Measurements from ENCODE around the gene NCAM1. TPM values are rescaled to one million over a fixed set of nuclear protein-coding genes. Genes with fewer than 3 reads are reported as not detected.

The NCAM1 gene
- total RNA-seq, 1 experiment from 2014 or later, result 0.22 TPM

DNA sequence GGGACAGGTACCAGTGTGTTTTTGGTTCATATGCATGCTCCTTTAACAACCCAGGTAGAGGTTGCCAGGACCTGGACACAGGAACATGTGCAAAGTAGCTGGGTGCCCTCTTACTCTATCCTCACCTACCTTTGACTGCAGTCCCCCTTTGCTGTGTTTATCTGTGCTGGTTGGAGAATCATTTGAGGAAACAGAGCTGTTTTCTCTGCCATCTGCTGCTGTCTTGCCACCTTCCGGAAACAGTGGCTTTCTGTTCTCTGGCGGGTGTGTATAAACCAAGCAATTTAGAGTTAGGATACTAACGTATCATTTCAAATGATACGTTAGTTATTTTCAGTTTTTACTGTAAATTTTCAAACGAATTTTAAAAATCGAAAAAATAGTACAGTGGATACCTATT is 181.3 kb downstream of the NCAM1 start:
- DNase-seq (ENCODE audit: low read depth, low spot score) (no peak), ATAC-seq (no peak)
- Histone ChIP-seq H2AFZ (ENCODE audit: low read depth, low read length, poor library complexity, severe bottlenecking) (no peak overlapping the region), H3K79me2 (ENCODE audit: insufficient read depth, low read length) (no peaks in the 10 kb centered on the region), H3K9me3 (ENCODE audit: control insufficient read depth in 1 of 2, insufficient read depth in 1 of 2, low read depth in 1 of 2, low read length in 2 of 2) (no peaks in the 10 kb centered on the region), H3K9ac (ENCODE audit: low read length) (no peak overlapping the region), H3K9me2 (ENCODE audit: insufficient read depth) (no peaks in the 10 kb centered on the region), H3K4me3 (replicated peaks in 1 of 2; ENCODE audit: low read depth in 1 of 2, low read length in 2 of 2) (no peak overlapping the region), H3K27ac (ENCODE audit: low read depth, low read length) (no peak overlapping the region), H3K27me3 (ENCODE audit: insufficient read depth, low read length) (peaks cover 77% of the 10 kb centered on the region), H3K4me1 (ENCODE audit: control insufficient read depth in 1 of 2, insufficient read depth in 2 of 2, low read length in 2 of 2) (no peaks in the 10 kb centered on the region), H4K20me1 (ENCODE audit: insufficient read depth) (no peaks in the 10 kb centered on the region), H3K4me2 (ENCODE audit: low read length) (no peak overlapping the region), H3K36me3 (ENCODE audit: control insufficient read depth in 1 of 2, insufficient read depth in 2 of 2, low read length in 2 of 2) (no peaks in the 10 kb centered on the region)
- ChIA-PET RAD21 (ENCODE audit: low non-redundant PET in 1 of 2, low total read pairs in 2 of 2, uncharacterized antibody in 2 of 2, unreplicated experiment in 2 of 2) (no interaction called here), POLR2A (no interaction called here), CTCF (no interaction called here)
- intact Hi-C loops (cut with micrococcal nuclease), result no loop called here
- BruUV-seq (replicated peaks), result no TSS peak
- TF ChIP-seq ELF1 (IDR thresholded peaks at IDR 0.05; ENCODE audit: borderline replicate concordance, low read depth) (no peak), POLR2AphosphoS5 (IDR thresholded peaks at IDR 0.05; ENCODE audit: low read depth, low read length) (no peak), SP1 (IDR thresholded peaks at IDR 0.05; ENCODE audit: low read depth) (no peak), ZNF274 (IDR thresholded peaks at IDR 0.05; ENCODE audit: low read depth, low read length) (no peak), SRF (IDR thresholded peaks at IDR 0.05; ENCODE audit: low read depth) (no peak), TCF7L2 (IDR thresholded peaks at IDR 0.05; ENCODE audit: borderline replicate concordance, extremely low read depth, insufficient read depth, insufficient read length) (no peak), YY1 (IDR thresholded peaks at IDR 0.05; ENCODE audit: extremely low read depth, insufficient replicate concordance, low read depth, low read length) (no peak), EZH2 (IDR thresholded peaks at IDR 0.05) (no peak), EZH2phosphoT487 (IDR thresholded peaks at IDR 0.05; ENCODE audit: borderline replicate concordance) (no peak), POLR2A (IDR thresholded peaks at IDR 0.05; ENCODE audit: borderline replicate concordance, extremely low read depth, insufficient read depth, insufficient read length) (no peak), RAD21 (IDR thresholded peaks at IDR 0.05; ENCODE audit: low read depth) (no peak), CEBPB (IDR thresholded peaks at IDR 0.05; ENCODE audit: low read depth) (no peak)
- TF ChIP-seq, protein P1, sequence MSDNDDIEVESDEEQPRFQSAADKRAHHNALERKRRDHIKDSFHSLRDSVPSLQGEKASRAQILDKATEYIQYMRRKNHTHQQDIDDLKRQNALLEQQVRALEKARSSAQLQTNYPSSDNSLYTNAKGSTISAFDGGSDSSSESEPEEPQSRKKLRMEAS (IDR thresholded peaks at IDR 0.05), result no peak
- TF ChIP-seq, protein P2, sequence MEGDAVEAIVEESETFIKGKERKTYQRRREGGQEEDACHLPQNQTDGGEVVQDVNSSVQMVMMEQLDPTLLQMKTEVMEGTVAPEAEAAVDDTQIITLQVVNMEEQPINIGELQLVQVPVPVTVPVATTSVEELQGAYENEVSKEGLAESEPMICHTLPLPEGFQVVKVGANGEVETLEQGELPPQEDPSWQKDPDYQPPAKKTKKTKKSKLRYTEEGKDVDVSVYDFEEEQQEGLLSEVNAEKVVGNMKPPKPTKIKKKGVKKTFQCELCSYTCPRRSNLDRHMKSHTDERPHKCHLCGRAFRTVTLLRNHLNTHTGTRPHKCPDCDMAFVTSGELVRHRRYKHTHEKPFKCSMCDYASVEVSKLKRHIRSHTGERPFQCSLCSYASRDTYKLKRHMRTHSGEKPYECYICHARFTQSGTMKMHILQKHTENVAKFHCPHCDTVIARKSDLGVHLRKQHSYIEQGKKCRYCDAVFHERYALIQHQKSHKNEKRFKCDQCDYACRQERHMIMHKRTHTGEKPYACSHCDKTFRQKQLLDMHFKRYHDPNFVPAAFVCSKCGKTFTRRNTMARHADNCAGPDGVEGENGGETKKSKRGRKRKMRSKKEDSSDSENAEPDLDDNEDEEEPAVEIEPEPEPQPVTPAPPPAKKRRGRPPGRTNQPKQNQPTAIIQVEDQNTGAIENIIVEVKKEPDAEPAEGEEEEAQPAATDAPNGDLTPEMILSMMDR (IDR thresholded peaks at IDR 0.05 in 2 of 3, conservative IDR thresholded peaks at IDR 0.05 in 1 of 3; ENCODE audit: borderline replicate concordance in 1 of 3, insufficient read depth in 1 of 3, low read depth in 2 of 3, low read length in 2 of 3), result no peak
- TF ChIP-seq, protein P3, sequence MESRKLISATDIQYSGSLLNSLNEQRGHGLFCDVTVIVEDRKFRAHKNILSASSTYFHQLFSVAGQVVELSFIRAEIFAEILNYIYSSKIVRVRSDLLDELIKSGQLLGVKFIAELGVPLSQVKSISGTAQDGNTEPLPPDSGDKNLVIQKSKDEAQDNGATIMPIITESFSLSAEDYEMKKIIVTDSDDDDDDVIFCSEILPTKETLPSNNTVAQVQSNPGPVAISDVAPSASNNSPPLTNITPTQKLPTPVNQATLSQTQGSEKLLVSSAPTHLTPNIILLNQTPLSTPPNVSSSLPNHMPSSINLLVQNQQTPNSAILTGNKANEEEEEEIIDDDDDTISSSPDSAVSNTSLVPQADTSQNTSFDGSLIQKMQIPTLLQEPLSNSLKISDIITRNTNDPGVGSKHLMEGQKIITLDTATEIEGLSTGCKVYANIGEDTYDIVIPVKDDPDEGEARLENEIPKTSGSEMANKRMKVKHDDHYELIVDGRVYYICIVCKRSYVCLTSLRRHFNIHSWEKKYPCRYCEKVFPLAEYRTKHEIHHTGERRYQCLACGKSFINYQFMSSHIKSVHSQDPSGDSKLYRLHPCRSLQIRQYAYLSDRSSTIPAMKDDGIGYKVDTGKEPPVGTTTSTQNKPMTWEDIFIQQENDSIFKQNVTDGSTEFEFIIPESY (IDR thresholded peaks at IDR 0.05; ENCODE audit: extremely low read depth, insufficient replicate concordance, low read length), result no peak
